ENCODE measurements around the gene EHBP1L1. TPM values are rescaled to one million over a fixed set of nuclear protein-coding genes. Genes with fewer than 3 reads are reported as not detected.
A peak's percentile ranks its signal among the peaks of the same experiment; 100 is the strongest.

EHBP1L1 gene
- total RNA-seq, 2 donors from 2014 or later: 286 to 395 TPM

DNA sequence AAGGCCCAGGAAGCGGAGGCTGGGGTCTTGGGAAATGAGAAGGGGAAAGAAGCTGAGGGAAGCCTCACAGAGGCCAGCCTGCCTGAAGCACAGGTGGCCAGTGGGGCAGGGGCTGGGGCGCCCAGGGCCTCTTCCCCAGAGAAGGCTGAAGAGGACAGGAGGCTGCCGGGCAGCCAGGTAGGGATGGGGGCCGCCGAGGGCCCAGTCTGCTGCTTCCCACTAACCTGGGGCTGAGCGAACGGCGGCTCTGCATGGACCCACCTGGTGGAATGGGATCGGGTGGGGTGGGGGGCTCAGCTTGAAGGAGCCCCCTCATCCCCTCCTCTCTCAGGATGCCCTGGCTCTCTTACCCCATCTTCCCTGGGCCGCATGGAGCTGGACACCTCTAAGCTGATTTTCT lies 7.7 kb downstream of the EHBP1L1 start:
- Histone ChIP-seq H3K9me3 (no peaks in the 10 kb centered on the region), H3K27ac (no peak overlapping the region), H3K36me3 (peaks cover 56% of the 10 kb centered on the region), H3K27me3 (replicated peaks; ENCODE audit: insufficient read depth) (no peaks in the 10 kb centered on the region), H3K4me1 (ENCODE audit: control insufficient read depth in 1 of 2, low read depth in 2 of 2) (peaks cover 28 to 41% of the 10 kb centered on the region in 2 donors), H3K4me3 (no peak overlapping the region)
- ATAC-seq (ENCODE audit: insufficient number of reproducible peaks, low FRiP score, low read depth) (no peak), DNase-seq (ENCODE audit: low spot score) (no peak)
- TF ChIP-seq, protein P1, sequence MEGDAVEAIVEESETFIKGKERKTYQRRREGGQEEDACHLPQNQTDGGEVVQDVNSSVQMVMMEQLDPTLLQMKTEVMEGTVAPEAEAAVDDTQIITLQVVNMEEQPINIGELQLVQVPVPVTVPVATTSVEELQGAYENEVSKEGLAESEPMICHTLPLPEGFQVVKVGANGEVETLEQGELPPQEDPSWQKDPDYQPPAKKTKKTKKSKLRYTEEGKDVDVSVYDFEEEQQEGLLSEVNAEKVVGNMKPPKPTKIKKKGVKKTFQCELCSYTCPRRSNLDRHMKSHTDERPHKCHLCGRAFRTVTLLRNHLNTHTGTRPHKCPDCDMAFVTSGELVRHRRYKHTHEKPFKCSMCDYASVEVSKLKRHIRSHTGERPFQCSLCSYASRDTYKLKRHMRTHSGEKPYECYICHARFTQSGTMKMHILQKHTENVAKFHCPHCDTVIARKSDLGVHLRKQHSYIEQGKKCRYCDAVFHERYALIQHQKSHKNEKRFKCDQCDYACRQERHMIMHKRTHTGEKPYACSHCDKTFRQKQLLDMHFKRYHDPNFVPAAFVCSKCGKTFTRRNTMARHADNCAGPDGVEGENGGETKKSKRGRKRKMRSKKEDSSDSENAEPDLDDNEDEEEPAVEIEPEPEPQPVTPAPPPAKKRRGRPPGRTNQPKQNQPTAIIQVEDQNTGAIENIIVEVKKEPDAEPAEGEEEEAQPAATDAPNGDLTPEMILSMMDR (IDR thresholded peaks at IDR 0.05): no peak

DNA sequence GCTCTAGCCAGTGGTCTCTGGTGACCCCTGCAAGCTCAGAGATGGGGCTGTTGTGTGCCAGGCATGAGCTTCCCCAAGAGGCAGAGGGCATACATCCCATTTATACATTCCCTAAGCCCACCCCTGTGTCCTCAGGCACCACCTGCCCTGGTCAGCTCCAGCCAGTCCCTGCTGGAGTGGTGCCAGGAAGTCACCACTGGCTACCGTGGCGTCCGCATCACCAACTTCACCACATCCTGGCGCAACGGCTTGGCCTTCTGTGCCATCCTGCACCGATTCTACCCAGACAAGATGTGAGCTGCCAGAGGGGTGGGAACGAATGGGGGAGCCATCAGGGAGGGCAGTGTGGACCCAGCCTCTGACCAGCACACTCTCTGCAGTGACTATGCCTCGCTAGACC lies 8.3 kb downstream of the EHBP1L1 start:
- Histone ChIP-seq H3K9me3 (no peaks in the 10 kb centered on the region), H3K27ac (peak overlapping the region in 1 of 2 donors; percentile 47), H3K4me1 (ENCODE audit: control insufficient read depth in 1 of 2, low read depth in 2 of 2) (peaks cover 24 to 39% of the 10 kb centered on the region in 2 donors), H3K4me3 (no peak overlapping the region), H3K36me3 (peaks cover 55% of the 10 kb centered on the region), H3K27me3 (replicated peaks; ENCODE audit: insufficient read depth) (no peaks in the 10 kb centered on the region)
- no peak for ATAC-seq (ENCODE audit: insufficient number of reproducible peaks, low FRiP score, low read depth)
- DNase-seq (ENCODE audit: low spot score): no peak
- TF ChIP-seq, protein P1 (IDR thresholded peaks at IDR 0.05): no peak

DNA sequence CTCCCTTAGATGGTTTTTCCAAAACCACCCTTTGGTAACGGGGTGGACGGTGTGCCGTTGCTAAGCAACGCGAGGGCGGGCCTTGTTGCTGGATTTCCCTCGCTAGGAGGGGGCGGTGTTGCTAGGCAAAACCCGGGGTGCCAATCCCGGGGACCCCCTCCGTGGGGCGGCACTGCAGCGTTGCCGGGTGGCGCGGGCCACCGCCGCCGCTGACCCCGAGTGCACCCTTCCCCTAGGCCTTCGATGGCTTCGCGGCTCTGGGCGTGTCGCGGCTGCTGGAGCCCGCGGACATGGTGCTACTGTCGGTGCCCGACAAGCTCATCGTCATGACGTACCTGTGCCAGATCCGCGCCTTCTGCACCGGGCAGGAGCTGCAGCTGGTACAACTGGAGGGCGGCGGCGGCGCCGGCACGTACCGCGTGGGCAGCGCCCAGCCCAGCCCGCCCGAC lies 8.9 kb downstream of the EHBP1L1 start:
- Histone ChIP-seq H3K27ac (no peak overlapping the region), H3K4me3 (no peak overlapping the region), H3K4me1 (ENCODE audit: control insufficient read depth in 1 of 2, low read depth in 2 of 2) (peaks cover 24 to 36% of the 10 kb centered on the region in 2 donors), H3K27me3 (replicated peaks; ENCODE audit: insufficient read depth) (no peaks in the 10 kb centered on the region), H3K9me3 (no peaks in the 10 kb centered on the region), H3K36me3 (peaks cover 53% of the 10 kb centered on the region)
- TF ChIP-seq, protein P1 (IDR thresholded peaks at IDR 0.05): no peak
- DNase-seq (ENCODE audit: low spot score) (no peak), ATAC-seq (ENCODE audit: insufficient number of reproducible peaks, low FRiP score, low read depth) (no peak)

DNA sequence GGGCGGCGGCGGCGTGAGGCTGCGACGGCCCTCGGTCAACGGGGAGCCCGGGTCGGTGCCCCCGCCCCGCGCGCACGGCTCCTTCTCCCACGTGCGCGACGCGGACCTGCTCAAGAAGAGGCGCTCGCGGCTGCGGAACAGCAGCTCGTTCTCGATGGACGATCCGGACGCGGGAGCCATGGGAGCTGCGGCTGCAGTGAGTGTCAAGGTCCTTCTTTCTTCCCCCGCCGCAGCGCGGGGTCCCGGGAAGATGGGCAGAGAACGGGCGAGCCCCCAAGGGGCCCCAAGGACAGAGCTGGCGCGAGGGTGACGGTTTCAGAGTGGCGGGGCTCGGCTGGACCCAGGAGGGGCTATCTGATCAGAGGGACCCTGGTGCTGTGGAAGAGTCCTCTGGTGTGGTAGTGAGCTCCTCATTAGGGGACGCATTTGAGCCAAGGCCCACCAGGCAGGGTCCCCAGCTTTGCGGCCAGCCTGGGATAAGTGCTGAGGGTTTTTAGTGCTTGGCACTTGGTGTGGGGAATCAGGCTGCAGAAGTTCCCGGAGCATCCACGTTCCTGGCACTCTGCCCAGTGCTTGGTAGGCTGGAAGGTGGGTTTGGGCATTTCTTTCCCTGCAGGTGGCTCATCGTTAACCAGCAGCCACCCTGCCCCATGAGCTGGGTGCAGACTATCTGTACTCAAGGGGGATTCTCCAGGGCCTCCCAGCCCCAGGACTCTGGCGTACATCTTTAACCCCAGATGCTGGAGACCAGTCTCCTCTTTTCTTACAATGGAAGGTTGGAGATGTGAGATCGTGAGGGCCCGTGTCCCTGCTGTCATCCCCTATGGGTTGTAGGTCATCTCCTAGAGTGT lies 9.8 kb downstream of the EHBP1L1 start:
- peaks cover 24 to 36% of the 10 kb centered on the region in 2 donors for H3K4me1 ChIP-seq (ENCODE audit: control insufficient read depth in 1 of 2, low read depth in 2 of 2)
- DNase-seq (ENCODE audit: low spot score): no peak
- no peaks in the 10 kb centered on the region for H3K27me3 ChIP-seq (replicated peaks; ENCODE audit: insufficient read depth)
- H3K27ac ChIP-seq: peak overlapping the region; percentile 75 to 85
- no peak overlapping the region for H3K4me3 ChIP-seq
- no peaks in the 10 kb centered on the region for H3K9me3 ChIP-seq
- TF ChIP-seq, protein P1 (IDR thresholded peaks at IDR 0.05): no peak
- H3K36me3 ChIP-seq: peaks cover 53% of the 10 kb centered on the region
- no peak for ATAC-seq (ENCODE audit: insufficient number of reproducible peaks, low FRiP score, low read depth)

DNA sequence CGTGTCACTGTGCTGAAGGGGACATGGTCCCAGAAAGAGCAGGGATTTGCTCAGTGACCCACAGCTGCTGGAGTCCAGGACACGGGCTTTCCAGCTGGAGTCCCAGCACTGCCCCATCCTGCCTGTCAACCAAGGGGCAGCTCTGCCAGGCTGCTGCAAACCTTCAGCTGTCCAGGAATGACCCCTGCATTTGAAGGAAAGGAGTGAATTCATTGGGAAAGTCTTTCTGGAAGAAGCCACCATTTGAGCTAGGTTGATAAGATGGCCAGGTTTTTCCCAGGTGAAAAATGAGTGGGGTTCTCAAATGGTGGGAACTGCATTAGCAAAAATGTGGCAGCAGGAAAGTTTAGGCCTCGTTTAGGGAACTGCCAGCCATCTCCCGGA lies 10.4 kb downstream of the EHBP1L1 start:
- peak overlapping the region; percentile 75 to 85 for H3K27ac ChIP-seq

More for the DNA sequence above, 10.4 kb downstream of the EHBP1L1 start:
- no peak for DNase-seq (ENCODE audit: low spot score)
- Histone ChIP-seq H3K36me3 (peaks cover 52% of the 10 kb centered on the region), H3K9me3 (no peaks in the 10 kb centered on the region), H3K27me3 (replicated peaks; ENCODE audit: insufficient read depth) (no peaks in the 10 kb centered on the region), H3K4me3 (peak overlapping the region; percentile 39), H3K4me1 (ENCODE audit: control insufficient read depth in 1 of 2, low read depth in 2 of 2) (peaks cover 24 to 36% of the 10 kb centered on the region in 2 donors)
- TF ChIP-seq, protein P1 (IDR thresholded peaks at IDR 0.05): no peak
- ATAC-seq (ENCODE audit: insufficient number of reproducible peaks, low FRiP score, low read depth): no peak
